OCI-LY1 (cell line): ENCODE data around the gene IRF2.

Experiments
- H2AFZ ChIP-seq: fragments of 200-600 bp; sonication (generic), shearing (Covaris generic); 2 replicates; pipeline ENCODE4 v1.6.0; 2014; ENCODE audit warnings: antibody characterized with exemption, mild to moderate bottlenecking, low read length
- H3F3A ChIP-seq: fragments of 200-600 bp; sonication (generic), shearing (Covaris generic); 2 replicates; pipeline ENCODE4 v1.6.0; 2014; ENCODE audit warnings: mild to moderate bottlenecking, antibody characterized with exemption, low read length, moderate library complexity; ENCODE audit not compliant: insufficient read depth
- H3K27ac ChIP-seq: fragments of 200-600 bp; sonication (generic); 2 replicates; pipeline ENCODE4 v1.5.1; 2014; ENCODE audit warnings: low read length, mixed run types, mild to moderate bottlenecking, low read depth; ENCODE audit not compliant: poor library complexity, severe bottlenecking
- H3K27me3 ChIP-seq: fragments of 200-600 bp; sonication (generic); 2 replicates; pipeline ENCODE4 v1.6.0; 2014; ENCODE audit warnings: antibody characterized with exemption, mild to moderate bottlenecking, low read length, moderate library complexity; ENCODE audit not compliant: insufficient read depth
- H3K36me3 ChIP-seq: fragments of 200-600 bp; sonication (generic); 2 replicates; pipeline ENCODE4 v1.6.1; 2014; ENCODE audit warnings: mild to moderate bottlenecking, antibody characterized with exemption, low read length, moderate library complexity, mixed read lengths; ENCODE audit not compliant: insufficient read depth
- H3K4me1 ChIP-seq: fragments of 200-600 bp; sonication (generic); 2 replicates; pipeline ENCODE4 v1.5.1; 2014; ENCODE audit warnings: mild to moderate bottlenecking, low read length, moderate library complexity; ENCODE audit not compliant: insufficient read depth, severe bottlenecking
- H3K4me2 ChIP-seq: fragments of 200-600 bp; sonication (generic), shearing (Covaris generic); 2 replicates; pipeline ENCODE4 v1.6.1; 2014; ENCODE audit warnings: low read length
- H3K4me3 ChIP-seq: fragments of 200-600 bp; sonication (generic); 2 replicates; pipeline ENCODE4 v1.5.1; 2014; ENCODE audit warnings: low read length, low read depth, mild to moderate bottlenecking, mixed read lengths; ENCODE audit not compliant: poor library complexity, severe bottlenecking
- H3K79me2 ChIP-seq: fragments of 200-600 bp; shearing (Covaris generic); 2 replicates; pipeline ENCODE4 v1.6.1; 2016; ENCODE audit warnings: mixed run types, low read length, mixed read lengths; ENCODE audit not compliant: insufficient read depth
- H3K9ac ChIP-seq: fragments of 200-600 bp; sonication (generic), shearing (Covaris generic); 2 replicates; pipeline ENCODE4 v1.6.1; 2014; ENCODE audit warnings: mild to moderate bottlenecking, low read length, mixed read lengths
- H3K9me2 ChIP-seq: fragments of 200-600 bp; sonication (generic), shearing (Covaris generic); 2 replicates; pipeline ENCODE4 v1.6.1; 2014; ENCODE audit warnings: low read depth, mild to moderate bottlenecking, low read length, mixed read lengths
- H3K9me3 ChIP-seq: fragments of 200-600 bp; shearing (Covaris generic); 2 replicates; pipeline ENCODE4 v1.6.1; 2014; ENCODE audit warnings: low read length, mixed read lengths
- H4K20me1 ChIP-seq: fragments of 200-600 bp; sonication (generic), shearing (Covaris generic); 2 replicates; pipeline ENCODE4 v1.6.0; 2016; ENCODE audit warnings: mild to moderate bottlenecking, low read length; ENCODE audit not compliant: insufficient read depth
- EZH2 ChIP-seq: fragments of 200-600 bp; sonication (generic), shearing (Covaris generic); IDR thresholded peaks from 2 replicates; pipeline ENCODE4 v1.8.0; 2017; ENCODE audit warnings: borderline replicate concordance, mixed run types, mild to moderate bottlenecking, antibody characterized with exemption, low read length, moderate library complexity, mixed read lengths
- TF ChIP-seq, protein P1 (sequence below): fragments of 200-600 bp; sonication (generic), shearing (Covaris generic); IDR thresholded peaks from 2 replicates; pipeline ENCODE4 v1.5.1; 2017; ENCODE audit warnings: mild to moderate bottlenecking, antibody characterized with exemption, low read length, moderate library complexity, mixed read lengths

IRF2 gene

DNA sequence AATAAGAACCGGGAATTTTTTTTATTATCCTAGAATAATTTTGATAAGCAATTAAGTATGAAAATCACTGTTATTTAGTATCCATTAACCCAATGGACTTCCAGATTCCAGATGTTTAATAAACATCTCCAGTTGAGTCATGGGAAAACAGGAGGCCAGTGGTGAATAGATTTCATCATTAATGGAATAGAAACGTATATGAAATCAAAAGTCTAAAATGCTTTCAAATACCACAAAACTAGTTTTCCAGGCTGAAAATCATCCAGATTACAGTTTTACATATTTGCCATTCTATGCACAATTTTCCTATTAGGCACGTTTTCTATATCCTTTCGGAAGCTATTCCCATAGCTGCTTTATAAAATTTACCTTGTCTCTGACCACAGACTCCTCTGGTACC, 35.0 kb downstream of the IRF2 start:
- Histone ChIP-seq H3K36me3 (peaks cover 3% of the 10 kb centered on the region; the same call in 1 of the 2 replicates), H2AFZ (no peak overlapping the region), H3K4me1 (peaks cover 51% of the 10 kb centered on the region), H3K27ac (no peak overlapping the region), H3K9me3 (no peaks in the 10 kb centered on the region), H3K4me2 (no peak overlapping the region; the same call in 1 of the 2 replicates), H3K79me2 (peaks cover 35% of the 10 kb centered on the region), H3K9ac (no peak overlapping the region), H3K9me2 (no peaks in the 10 kb centered on the region), H3K27me3 (no peaks in the 10 kb centered on the region), H4K20me1 (no peaks in the 10 kb centered on the region), H3F3A (no peaks in the 10 kb centered on the region), H3K4me3 (no peak overlapping the region)
- TF ChIP-seq EZH2 = no peak
- TF ChIP-seq, protein P1, sequence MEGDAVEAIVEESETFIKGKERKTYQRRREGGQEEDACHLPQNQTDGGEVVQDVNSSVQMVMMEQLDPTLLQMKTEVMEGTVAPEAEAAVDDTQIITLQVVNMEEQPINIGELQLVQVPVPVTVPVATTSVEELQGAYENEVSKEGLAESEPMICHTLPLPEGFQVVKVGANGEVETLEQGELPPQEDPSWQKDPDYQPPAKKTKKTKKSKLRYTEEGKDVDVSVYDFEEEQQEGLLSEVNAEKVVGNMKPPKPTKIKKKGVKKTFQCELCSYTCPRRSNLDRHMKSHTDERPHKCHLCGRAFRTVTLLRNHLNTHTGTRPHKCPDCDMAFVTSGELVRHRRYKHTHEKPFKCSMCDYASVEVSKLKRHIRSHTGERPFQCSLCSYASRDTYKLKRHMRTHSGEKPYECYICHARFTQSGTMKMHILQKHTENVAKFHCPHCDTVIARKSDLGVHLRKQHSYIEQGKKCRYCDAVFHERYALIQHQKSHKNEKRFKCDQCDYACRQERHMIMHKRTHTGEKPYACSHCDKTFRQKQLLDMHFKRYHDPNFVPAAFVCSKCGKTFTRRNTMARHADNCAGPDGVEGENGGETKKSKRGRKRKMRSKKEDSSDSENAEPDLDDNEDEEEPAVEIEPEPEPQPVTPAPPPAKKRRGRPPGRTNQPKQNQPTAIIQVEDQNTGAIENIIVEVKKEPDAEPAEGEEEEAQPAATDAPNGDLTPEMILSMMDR = no peak

DNA sequence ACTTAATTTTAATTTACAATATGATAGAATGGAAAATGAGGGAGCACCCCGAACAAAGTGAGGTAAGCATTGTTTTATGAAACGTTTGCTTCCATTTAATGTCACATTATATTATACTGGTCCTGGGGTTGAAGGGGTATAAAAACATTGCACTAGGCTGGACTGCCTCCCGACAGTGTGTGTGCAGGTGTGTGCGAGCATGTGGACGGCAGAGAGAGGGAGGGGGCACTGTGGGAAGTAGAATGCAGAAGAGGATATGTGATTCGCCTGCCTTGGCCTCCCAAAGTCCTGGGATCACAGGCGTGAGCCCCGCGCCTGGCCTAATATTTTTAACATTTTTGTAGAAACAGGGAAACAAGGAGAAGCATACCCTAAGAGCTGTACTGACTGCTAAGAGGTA, 36.0 kb downstream of the IRF2 start:
- H3K4me1 ChIP-seq = peaks cover 49% of the 10 kb centered on the region
- TF ChIP-seq, protein P1 = no peak
- TF ChIP-seq EZH2 = no peak
- peak overlapping the region; percentile 24 for H3K4me3 ChIP-seq
- no peaks in the 10 kb centered on the region for H3K9me3 ChIP-seq
- H3K9me2 ChIP-seq = no peaks in the 10 kb centered on the region
- H3K79me2 ChIP-seq = peaks cover 26% of the 10 kb centered on the region; the same call in 1 of the 2 replicates
- H4K20me1 ChIP-seq = no peaks in the 10 kb centered on the region
- H3K36me3 ChIP-seq = 0 out of 2 replicates have a peak, but pooled peaks cover 3% of the 10 kb centered on the region
- peak overlapping the region; percentile 56 for H3K4me2 ChIP-seq
- H3K27ac ChIP-seq = peak overlapping the region; percentile 64
- no peak overlapping the region for H2AFZ ChIP-seq
- no peaks in the 10 kb centered on the region for H3F3A ChIP-seq
- no peaks in the 10 kb centered on the region for H3K27me3 ChIP-seq
- H3K9ac ChIP-seq = peak overlapping the region; percentile 21; the same call in 1 of the 2 replicates

DNA sequence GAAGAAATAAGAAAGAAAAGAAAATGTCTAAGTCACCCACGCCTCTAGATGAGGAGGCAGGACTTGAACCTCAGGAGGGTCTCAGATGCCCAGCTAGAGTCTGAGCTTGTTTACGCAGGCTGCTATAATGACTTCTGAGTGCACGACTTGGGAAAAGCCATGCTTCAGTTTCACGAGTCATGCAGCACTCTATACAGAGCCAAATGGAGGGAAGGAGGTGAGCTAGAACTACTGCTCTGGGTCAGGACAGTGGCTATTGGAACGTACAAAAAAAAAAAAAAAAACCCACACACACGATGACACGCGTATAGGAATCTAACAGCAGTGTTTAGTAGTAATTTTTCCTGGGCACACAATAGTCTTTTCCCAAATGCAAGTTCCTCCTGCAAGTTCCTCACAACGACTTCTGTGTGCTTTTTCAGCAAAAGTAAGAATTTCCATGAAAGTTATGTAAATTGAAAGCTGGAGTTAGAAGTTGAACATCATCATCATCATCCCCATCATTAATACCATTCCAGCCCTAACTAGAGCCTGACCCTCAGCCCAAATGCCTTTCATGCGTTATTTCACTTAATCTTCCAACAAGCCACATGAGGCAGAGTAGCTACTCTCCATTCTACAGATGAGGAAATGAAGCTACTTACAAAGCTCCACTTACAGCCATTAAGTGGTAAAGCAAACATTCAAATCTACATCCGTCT, 36.6 kb downstream of the IRF2 start:
- H4K20me1 ChIP-seq = no peaks in the 10 kb centered on the region
- peaks cover 25% of the 10 kb centered on the region; the same call in 1 of the 2 replicates for H3K79me2 ChIP-seq
- H3K27ac ChIP-seq = peak overlapping the region; percentile 64
- no peaks in the 10 kb centered on the region for H3K9me2 ChIP-seq
- H2AFZ ChIP-seq = no peak overlapping the region
- H3F3A ChIP-seq = no peaks in the 10 kb centered on the region
- peaks cover 46% of the 10 kb centered on the region for H3K4me1 ChIP-seq
- no peaks in the 10 kb centered on the region for H3K27me3 ChIP-seq
- peak overlapping the region; percentile 17; the same call in 1 of the 2 replicates for H3K9ac ChIP-seq
- H3K4me3 ChIP-seq = peak overlapping the region; percentile 24
- H3K9me3 ChIP-seq = no peaks in the 10 kb centered on the region
- H3K36me3 ChIP-seq = 0 out of 2 replicates have a peak, but pooled peaks cover 3% of the 10 kb centered on the region
- TF ChIP-seq EZH2 = no peak
- TF ChIP-seq, protein P1 = no peak
- H3K4me2 ChIP-seq = peak overlapping the region; percentile 56
